Measurements from ENCODE around the gene CSF1. TPM values are rescaled to one million over a fixed set of nuclear protein-coding genes. Genes with fewer than 3 reads are reported as not detected.

CSF1 gene
- total RNA-seq, 2 donors from 2014 or later: 14.1 to 18.1 TPM

GRCh38 chr1:109963864-109964263, 53.2 kb downstream of the CSF1 start:
- Histone ChIP-seq H3K9me3 (no peaks in the 10 kb centered on the region), H3K27ac (no peak overlapping the region), H3K9ac (ENCODE audit: low read depth in 2 of 2, low read length in 2 of 2) (no peak overlapping the region), H3K27me3 (no peaks in the 10 kb centered on the region), H3K36me3 (no peaks in the 10 kb centered on the region), H3K4me3 (no peak overlapping the region), H3K4me1 (no peaks in the 10 kb centered on the region)
- intact Hi-C loops (cut with DNase I): no loop called here
- no peak for DNase-seq
- TF ChIP-seq CTCF (IDR thresholded peaks at IDR 0.05): no peak

GRCh38 chr1:109969146-109969829, 58.6 kb downstream of the CSF1 start:
- intact Hi-C loops (cut with DNase I): no loop called here
- Histone ChIP-seq H3K36me3 (no peaks in the 10 kb centered on the region), H3K27me3 (no peaks in the 10 kb centered on the region), H3K9ac (ENCODE audit: low read depth in 2 of 2, low read length in 2 of 2) (no peak overlapping the region), H3K4me3 (no peak overlapping the region), H3K9me3 (no peaks in the 10 kb centered on the region), H3K27ac (no peak overlapping the region), H3K4me1 (no peaks in the 10 kb centered on the region)
- no peak for DNase-seq
- TF ChIP-seq CTCF (IDR thresholded peaks at IDR 0.05): no peak

GRCh38 chr1:109969907-109970306, 59.3 kb downstream of the CSF1 start:
- Histone ChIP-seq H3K27ac (no peak overlapping the region), H3K9me3 (no peaks in the 10 kb centered on the region), H3K36me3 (no peaks in the 10 kb centered on the region), H3K27me3 (no peaks in the 10 kb centered on the region), H3K4me3 (no peak overlapping the region), H3K9ac (ENCODE audit: low read depth in 2 of 2, low read length in 2 of 2) (no peak overlapping the region), H3K4me1 (no peaks in the 10 kb centered on the region)
- intact Hi-C loops (cut with DNase I): no loop called here
- TF ChIP-seq CTCF (IDR thresholded peaks at IDR 0.05): no peak
- DNase-seq: no peak

GRCh38 chr1:109971559-109971958, 60.9 kb downstream of the CSF1 start:
- H3K9me3 ChIP-seq: no peaks in the 10 kb centered on the region
- H3K27ac ChIP-seq: no peak overlapping the region
- H3K4me1 ChIP-seq: no peaks in the 10 kb centered on the region
- H3K9ac ChIP-seq (ENCODE audit: low read depth in 2 of 2, low read length in 2 of 2): no peak overlapping the region
- no peak for TF ChIP-seq CTCF (IDR thresholded peaks at IDR 0.05)
- H3K4me3 ChIP-seq: no peak overlapping the region
- H3K27me3 ChIP-seq: no peaks in the 10 kb centered on the region
- intact Hi-C loops (cut with DNase I): no loop called here
- H3K36me3 ChIP-seq: no peaks in the 10 kb centered on the region
- no peak for DNase-seq

GRCh38 chr1:109974191-109974590, 63.5 kb downstream of the CSF1 start:
- no peak for TF ChIP-seq CTCF (IDR thresholded peaks at IDR 0.05)
- Histone ChIP-seq H3K27ac (no peak overlapping the region), H3K4me3 (no peak overlapping the region), H3K27me3 (no peaks in the 10 kb centered on the region), H3K9me3 (no peaks in the 10 kb centered on the region), H3K9ac (ENCODE audit: low read depth in 2 of 2, low read length in 2 of 2) (no peak overlapping the region), H3K4me1 (no peaks in the 10 kb centered on the region), H3K36me3 (no peaks in the 10 kb centered on the region)
- intact Hi-C loops (cut with DNase I): no loop called here
- no peak for DNase-seq
